Muscle of leg (tissue), 11 donors: ENCODE measurements around the gene LIN28B. TPM values are rescaled to one million over a fixed set of nuclear protein-coding genes. Genes with fewer than 3 reads are reported as not detected.

Experiments
- DNase-seq: peaks from one replicate; pipeline ENCODE4 v3.0.0; 2013
- H3K27ac ChIP-seq: one replicate; pipeline ENCODE4 v1.5.1; 2013; ENCODE audit warnings: mild to moderate bottlenecking, low read length, control low read depth
- H3K27me3 ChIP-seq: one replicate; pipeline ENCODE4 v1.6.1; 2013; ENCODE audit warnings: low read length; ENCODE audit not compliant: control insufficient read depth, insufficient read depth
- H3K36me3 ChIP-seq: one replicate; pipeline ENCODE4 v1.6.1; 2013; ENCODE audit warnings: low read length; ENCODE audit not compliant: control insufficient read depth, insufficient read depth
- H3K4me1 ChIP-seq: one replicate; pipeline ENCODE4 v1.6.1; 2013; ENCODE audit warnings: low read length; ENCODE audit not compliant: control insufficient read depth, insufficient read depth
- H3K4me3 ChIP-seq: one replicate; pipeline ENCODE4 v1.5.1; 2013; ENCODE audit warnings: low read length, control low read depth
- H3K9me3 ChIP-seq: replicated peaks from 2 replicates; pipeline ENCODE4 v1.6.1; 2013; ENCODE audit warnings: low read depth, low read length; ENCODE audit not compliant: control insufficient read depth
- WGBS: methylation state at CpG from one replicate; pipeline ENCODE4 v1.1.5; 2013; ENCODE audit warnings: missing lambda C conversion rate; ENCODE audit not compliant: insufficient coverage; 5-methylcytosine and 5-hydroxymethylcytosine counted together
- polyA plus RNA-seq, 8 donors: library from polyadenylated mRNA; unstranded; fragments of 120-200 nt; gene quantifications; one replicate each; pipeline versions ENCODE4 v1.2.1 to v1.2.3, GENCODE V29; 2013; ENCODE audit warnings: inconsistent platforms in 1 of 8, low replicate concordance in 1 of 8; ENCODE audit not compliant: insufficient read length in 8 of 8, insufficient read depth in 1 of 8
- total RNA-seq: library from RNA; stranded (reverse); fragments of 120-200 nt; gene quantifications from one replicate; pipeline ENCODE4 v1.2.4, GENCODE V29; 2013

The LIN28B gene
- total and polyA plus RNA-seq, 9 donors = 0.04 to 0.12 (median 0.09) TPM

DNA sequence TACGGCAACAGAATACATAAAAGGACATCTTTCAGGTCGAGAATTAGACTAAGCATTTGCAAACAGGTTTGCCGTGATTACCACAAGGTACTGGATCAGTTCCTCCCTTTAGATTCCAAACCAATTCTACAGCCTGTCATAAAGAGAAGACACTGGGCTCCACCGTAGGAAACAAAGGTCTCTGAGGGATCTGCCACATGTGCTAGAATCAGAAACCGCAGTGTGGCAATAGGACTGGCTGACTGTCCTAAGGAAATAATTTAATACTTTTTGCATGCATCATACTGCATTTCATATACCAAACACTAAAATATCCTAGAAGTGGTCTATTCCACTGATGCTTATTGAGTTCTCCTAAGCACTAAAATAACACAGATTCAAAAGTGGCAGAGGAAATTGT lies 163.7 kb downstream of the LIN28B start:
- DNase-seq = no peak
- WGBS = 47% methylated on average over 2 of the region's 5 CpGs
- peaks cover 29% of the 10 kb centered on the region for H3K36me3 ChIP-seq
- H3K4me3 ChIP-seq = no peak overlapping the region
- no peaks in the 10 kb centered on the region for H3K9me3 ChIP-seq
- H3K27ac ChIP-seq = no peak overlapping the region
- H3K4me1 ChIP-seq = no peaks in the 10 kb centered on the region
- H3K27me3 ChIP-seq = no peaks in the 10 kb centered on the region

DNA sequence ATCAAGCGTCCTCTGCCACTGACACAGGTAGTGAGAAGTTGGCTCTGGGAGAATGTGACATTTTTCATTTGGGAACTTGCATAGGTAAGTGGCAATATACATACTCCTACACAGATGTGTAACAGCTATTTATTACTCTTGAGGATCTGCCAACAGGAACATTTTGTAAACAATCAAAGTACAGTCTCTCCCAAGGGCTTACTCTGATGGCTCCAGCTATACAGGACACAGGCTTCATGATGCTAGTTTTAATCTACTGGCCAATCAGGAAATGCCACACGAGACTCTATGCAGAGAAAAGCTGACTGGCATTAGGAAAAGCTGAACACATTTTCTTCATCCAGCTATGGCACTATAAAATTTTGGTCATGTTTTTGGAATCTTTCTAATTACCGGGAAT lies 165.1 kb downstream of the LIN28B start:
- no peak overlapping the region for H3K27ac ChIP-seq
- H3K9me3 ChIP-seq = no peaks in the 10 kb centered on the region
- H3K4me3 ChIP-seq = no peak overlapping the region
- no peaks in the 10 kb centered on the region for H3K4me1 ChIP-seq
- no peak for DNase-seq
- WGBS = no CpG with 5 or more reads among the region's 3 CpGs
- peaks cover 31% of the 10 kb centered on the region for H3K36me3 ChIP-seq
- no peaks in the 10 kb centered on the region for H3K27me3 ChIP-seq

DNA sequence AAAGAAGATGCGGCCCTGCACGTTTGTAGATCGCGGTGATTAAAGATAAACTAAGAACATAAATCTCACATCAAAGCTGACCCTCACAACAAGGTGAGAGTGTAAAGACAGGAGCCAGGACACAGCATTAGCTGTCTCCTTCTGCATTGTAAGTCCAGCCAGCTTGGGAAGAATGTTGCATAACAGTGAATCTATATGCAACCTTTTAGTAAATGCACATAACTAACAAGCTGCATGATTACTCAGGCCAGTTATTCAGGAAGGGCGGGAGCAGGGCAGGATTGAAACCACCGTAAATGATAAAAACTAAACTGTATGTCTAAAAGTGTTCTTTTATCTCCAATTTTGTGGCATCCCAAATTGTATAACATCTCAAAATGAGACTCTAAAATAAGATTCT lies 165.8 kb downstream of the LIN28B start:
- WGBS = no CpG with 5 or more reads among the region's 6 CpGs
- Histone ChIP-seq H3K27ac (no peak overlapping the region), H3K27me3 (no peaks in the 10 kb centered on the region), H3K36me3 (peaks cover 26% of the 10 kb centered on the region), H3K9me3 (no peaks in the 10 kb centered on the region), H3K4me3 (no peak overlapping the region), H3K4me1 (no peaks in the 10 kb centered on the region)
- no peak for DNase-seq

Other genes with a start within 250 kb of the LIN28B start
- 11.0 TPM for gene HACE1, start 97.2 kb upstream of the LIN28B start, total RNA-seq
- 10 to 100 TPM in 1 of 8 donors, 1 to 10 TPM in 7; 6.5 to 10.2 (median 8.7) TPM for gene HACE1, start 97.2 kb upstream of the LIN28B start, polyA plus RNA-seq
- gene POPDC3, start 222.9 kb downstream of the LIN28B start, total RNA-seq = 48.5 TPM
- gene POPDC3, start 222.9 kb downstream of the LIN28B start, polyA plus RNA-seq = 10 to 100 TPM; 48.9 to 72.1 (median 64.0) TPM